CD4-positive, alpha-beta T cell treated with Interferon gamma for 1 hour (primary cell): ENCODE results near the gene SLC10A6.
A peak's percentile ranks its signal among the peaks of the same experiment; 100 is the strongest.
"Not testable (repeated sequence)": the region's sequence is repeated elsewhere in the genome, so short reads cannot be mapped to it uniquely, and the experiment has no call there.

Experiments used
- DNase-seq: peaks from one replicate; pipeline ENCODE4 v3.0.0-alpha.2; 2020

The SLC10A6 gene, protein sequence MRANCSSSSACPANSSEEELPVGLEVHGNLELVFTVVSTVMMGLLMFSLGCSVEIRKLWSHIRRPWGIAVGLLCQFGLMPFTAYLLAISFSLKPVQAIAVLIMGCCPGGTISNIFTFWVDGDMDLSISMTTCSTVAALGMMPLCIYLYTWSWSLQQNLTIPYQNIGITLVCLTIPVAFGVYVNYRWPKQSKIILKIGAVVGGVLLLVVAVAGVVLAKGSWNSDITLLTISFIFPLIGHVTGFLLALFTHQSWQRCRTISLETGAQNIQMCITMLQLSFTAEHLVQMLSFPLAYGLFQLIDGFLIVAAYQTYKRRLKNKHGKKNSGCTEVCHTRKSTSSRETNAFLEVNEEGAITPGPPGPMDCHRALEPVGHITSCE

DNA sequence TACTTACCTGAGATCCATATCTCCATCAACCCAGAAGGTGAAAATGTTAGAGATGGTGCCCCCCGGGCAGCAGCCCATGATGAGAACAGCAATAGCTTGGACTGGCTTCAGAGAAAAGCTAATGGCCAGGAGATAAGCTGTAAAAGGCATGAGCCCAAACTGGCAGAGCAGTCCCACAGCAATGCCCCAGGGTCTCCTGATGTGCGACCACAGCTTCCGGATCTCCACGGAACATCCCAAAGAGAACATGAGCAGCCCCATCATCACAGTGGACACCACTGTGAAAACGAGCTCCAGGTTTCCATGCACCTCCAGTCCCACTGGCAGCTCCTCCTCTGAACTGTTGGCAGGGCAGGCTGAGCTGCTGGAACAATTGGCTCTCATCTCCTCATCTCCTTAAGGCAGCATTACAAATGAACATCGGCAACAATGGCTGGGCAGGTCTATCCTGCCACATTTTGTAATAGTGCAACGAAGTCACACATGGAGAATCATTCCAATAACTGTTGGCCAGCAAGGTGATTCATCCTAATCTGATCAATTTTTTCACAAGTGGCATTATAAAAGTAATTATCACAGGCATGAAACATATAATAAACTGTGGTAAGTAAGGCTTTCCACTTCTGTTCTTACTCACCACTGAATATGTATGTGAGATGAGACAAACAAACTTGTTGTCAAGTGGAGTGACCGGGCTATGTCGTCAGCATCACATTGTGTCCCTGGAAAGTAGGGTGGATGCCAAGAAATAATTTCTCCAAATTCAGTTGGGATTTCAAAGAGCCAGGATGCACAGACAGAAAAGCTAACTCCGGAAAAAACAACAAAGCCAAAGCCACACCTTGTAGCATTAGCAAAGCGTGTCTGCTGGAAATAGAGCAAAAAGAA is at the start of gene SLC10A6:
Gene SLC10A6 (minus strand): TSS at position 653 of the 888 bp plus-strand sequence. CDS start 269 bp downstream, at position 384.
- DNase-seq: no peak

DNA sequence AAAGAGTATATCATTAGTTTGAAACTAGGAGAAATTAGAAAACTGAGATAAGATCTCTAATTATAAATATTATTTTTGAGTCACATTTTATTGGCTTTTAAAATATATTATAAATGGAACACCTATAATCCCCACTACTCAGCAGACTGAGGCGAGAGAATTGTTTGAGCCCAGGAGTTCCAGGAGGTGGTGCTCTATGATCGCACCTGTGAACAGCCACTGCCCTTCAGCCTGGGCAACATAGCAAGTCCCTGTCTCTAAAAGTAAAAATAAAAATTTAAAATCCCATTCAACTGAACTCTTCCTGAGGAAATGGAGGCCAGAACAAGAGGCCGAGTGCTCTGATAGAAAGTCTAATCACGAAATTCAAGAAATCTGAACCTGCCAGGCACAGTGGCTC is 49.4 kb upstream of the SLC10A6 start:
- no peak for DNase-seq

DNA sequence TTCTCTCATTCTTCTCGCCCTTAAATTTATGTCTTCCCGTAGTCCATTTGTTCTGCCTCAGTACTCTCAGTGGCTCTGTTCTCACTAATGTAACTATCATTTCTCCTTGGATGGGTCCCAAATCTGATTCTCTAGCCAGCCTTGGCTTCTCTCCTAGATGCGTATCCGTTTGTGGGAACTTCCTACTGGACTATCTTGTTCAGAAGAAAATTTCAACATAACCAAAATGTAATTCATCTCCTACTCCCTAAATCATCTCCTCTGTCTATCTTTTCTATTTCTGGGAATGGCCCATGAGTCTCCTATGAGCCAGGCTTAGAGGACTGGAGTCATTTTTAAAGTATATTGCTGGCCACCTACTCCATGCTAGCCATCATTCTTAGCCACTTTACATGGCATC is 47.4 kb upstream of the SLC10A6 start:
- DNase-seq: no peak

DNA sequence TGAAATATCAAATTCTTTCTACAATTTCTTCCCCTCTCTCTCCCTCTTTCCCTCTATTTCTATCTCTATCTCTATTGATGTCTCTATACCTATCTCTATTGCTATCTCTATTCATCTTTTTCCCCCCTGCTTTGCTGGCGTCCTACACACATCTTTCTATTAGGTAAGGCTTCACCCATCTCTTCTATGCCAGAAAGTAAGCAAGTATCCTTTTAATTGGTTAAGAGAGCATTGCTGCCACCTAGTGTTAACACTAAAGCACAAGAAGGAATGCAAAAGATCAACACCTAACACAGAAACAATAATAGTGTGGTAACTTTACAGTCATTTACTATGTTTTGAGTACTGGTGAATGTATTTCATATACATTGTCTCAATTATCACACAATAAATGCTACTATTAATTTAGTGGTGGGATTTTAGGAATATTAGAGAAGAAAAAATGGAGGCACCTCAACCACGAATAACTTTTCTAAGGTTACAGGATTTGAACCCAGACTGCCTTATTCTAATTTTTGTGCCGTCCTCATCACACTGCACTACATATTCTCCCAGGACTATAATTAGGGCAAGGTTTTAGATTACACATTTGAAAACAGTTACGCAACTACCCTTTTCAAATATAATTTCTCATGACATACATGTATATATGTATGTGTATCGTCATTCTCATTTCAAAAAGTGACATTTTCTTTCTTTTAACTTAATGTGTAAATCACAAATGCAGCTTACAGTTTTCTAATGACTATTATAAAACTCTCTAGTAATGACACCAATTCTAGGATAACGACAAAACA is 46.7 kb upstream of the SLC10A6 start:
- no peak for DNase-seq

DNA sequence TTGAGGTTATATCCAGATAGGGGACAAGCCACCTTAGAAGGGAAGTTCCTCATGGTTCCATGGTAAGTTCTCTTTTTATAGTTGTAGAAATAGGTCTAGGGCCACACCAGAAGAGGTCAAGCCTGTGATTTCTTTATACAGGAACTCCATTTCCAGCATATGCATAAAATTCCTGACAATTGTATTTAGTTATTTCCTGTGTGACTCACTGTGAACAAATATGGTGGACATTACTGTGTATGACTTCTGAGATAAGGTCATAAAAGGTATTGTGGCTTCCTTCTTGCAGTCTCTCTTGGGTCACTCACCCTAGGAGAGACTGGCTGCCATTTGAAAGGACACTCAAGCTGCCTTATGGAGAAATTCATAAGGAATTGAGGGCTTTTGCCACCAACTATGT is 45.3 kb upstream of the SLC10A6 start:
- no peak for DNase-seq

DNA sequence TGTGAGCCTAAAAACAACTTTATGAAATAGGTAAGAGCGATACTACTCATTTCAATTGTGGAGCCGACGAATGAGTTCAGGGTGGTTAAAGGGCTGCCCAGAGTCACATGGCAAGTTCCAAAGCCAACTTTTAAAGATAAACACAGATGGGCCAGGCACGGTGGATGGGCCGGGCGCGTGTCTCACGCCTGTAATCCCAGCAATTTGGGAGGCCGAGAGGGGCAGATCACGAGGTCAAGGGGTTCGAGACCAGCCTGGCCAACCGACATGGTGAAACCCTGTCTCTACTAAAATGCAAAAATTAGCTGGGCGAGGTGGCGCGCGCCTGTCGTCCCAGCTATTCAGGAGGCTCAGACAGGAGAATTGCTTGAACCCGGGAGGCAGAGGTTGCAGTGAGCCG is 44.0 kb upstream of the SLC10A6 start:
- no peak for DNase-seq

DNA sequence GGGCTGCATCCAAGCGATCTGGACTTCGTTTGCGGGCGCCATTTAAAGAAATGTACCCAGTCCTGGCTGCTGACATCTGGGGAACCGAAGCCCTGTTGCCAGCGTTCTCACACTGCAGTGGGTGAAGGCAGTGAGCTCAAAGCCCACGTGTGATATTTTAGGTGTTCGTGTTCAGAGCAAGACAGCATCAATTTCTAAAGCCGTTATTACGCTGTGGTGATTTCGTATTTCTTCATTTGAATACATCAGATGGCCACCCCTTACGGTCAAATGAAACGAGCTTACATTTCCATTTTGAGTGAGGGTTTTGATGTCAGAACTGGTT is 43.4 kb upstream of the SLC10A6 start:
- DNase-seq: no peak

DNA sequence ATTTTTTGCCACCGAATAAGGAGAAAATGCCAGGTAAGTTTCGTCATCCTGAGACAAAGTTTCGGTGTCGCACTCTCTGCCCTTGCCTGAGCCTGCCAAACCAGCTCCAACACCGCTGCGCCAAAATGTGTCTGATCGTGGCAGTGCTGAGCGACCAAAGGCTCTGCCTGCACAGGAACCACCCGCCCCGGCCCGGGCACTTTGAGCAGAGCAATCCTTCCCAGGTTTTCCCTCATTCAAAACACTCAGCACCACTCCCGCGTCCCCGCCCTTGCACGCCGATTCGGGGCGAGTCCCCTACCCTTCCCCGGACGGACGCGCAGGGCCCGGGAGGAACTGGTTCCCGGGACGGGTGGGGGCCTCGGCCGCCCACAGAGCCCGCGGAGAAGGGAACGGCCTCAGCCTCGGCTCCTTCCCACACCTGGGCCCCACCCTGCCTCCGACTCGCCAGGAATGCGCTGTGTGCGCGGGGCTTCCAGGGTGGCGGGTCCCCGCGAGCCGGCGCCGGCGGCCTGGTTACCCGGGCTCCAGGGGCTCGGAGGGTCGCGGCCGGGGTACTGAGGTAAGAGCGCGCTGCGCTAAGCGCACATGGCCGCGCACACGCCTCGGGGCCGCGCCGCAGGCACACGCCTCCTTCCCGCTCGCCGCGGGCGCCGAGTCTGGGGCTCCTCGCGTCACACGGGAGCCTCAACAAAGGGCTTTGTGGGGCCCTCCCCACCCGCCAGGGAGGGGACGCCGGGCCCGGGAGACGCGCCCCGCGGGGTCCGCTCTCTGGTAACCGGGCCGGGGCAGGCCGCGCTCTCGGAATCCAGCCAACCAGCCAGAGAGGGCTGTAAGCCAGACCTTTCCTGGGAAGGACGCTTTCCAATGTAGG is 42.8 kb upstream of the SLC10A6 start, which contains the start of gene C4orf36:
Gene C4orf36 (minus strand): TSS at position 661 of the 874 bp plus-strand sequence. CDS start 902 bp downstream, outside the sequence.
- DNase-seq: peak; percentile 5

DNA sequence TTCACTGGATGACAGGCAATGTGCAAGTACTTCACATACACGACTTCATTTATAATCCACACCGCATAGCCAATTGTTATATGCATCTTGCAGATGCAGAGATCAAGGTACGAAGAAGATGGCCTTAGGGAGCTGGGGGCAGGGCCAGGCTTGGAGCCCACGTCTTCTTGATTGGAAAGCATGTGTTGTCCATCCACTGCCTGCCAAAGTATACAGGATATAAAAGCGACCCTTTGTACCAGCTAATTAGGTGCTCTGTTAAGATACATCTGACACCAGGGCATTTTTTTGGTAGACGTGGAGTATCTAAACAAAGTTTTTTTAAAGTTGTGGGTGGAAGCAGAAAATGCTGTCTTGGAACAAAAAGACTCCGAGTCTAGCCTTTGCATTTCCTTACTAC is 41.6 kb upstream of the SLC10A6 start:
- DNase-seq: no peak

DNA sequence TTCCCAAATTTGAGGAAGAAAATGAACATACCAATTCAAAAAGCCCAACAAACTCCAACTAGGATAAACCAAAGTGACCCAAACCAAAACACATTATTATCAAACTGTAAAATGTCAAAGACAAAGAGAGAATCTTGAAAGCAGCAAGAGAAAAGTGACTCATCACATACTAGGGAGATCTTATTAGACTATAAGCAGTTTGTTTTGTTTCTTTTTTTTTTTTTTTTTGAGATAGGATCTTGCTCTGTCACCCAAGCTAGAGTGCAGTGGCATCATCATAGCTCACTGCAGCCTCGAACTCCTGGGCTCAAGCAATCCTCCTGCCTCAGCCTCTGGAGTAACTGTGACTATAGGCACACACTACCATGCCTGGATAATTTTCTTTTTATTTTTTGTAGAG is 30.5 kb upstream of the SLC10A6 start:
- no peak for DNase-seq

DNA sequence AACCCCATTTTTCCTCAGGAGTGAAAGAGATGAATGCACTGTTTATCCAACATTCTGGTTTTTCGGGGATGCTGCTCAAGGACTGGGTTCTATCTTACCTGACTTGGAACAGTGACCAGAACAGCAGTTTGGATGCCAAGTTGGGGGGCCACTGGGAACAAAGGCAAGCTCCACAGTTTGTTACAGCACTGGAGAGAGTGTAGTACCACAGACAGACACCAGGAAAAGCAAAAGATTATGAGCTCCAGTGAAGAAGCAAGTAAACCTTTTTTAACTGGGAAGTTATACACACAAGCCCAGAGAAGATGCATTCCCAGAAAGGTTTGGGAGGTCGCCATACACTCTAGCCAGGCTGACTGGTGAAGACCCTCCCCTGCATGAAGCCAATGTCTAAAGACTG is 29.5 kb upstream of the SLC10A6 start:
- no peak for DNase-seq

DNA sequence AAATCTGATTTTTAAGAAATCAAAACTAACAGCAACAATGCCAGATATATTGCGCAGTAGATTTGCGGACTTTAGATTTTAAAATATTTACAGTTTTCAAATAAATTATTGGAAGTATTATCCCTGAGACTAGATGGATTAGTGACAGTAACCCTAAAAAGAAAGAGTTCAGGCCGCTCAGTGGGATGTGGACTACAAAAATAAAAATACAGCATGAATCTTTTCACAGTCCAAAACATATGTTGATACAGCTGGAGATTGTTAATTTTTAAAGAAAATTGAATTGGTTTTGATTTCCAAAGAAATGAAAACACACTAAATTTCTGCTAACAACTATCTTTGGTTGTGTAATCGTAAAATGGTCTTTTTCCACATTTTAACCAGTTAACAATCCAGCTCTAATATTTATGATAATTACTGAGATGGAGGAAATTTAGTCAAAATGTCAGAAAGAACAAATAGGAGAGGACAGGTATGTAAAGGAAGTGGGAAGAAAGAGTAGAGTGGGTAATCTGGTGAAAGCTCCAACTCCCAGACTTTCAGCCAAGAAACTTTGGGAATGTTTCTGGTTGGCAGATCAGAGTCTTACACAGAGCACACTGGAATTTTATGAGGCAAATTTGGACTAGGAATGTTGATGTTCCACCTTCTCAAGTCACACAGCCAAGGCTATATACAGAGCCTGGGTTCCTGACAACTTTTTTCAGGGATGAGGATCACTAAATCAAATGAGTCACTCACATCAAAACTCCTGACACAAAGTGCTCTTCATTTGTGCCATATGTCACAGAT is 27.9 kb upstream of the SLC10A6 start:
- no peak for DNase-seq

DNA sequence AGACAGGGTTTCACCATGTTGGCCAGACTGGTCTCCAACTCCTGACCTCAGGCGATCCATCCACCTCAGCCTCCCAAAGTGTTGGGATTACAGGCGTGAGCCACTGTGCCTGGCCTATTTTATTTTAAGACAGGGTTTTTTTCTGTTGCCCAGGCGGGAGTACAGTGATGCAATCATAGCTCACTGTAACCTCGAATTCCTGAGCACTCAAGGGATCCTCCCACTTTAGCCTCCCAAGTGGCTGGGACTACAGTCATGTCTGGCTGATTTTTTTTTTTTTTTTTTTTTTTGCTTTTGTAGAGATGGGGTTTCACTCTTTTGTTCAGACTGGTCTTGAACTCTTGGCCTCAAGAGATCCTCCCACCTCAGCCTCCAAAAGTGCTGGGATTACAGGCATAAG is 26.3 kb upstream of the SLC10A6 start:
- DNase-seq: not testable (repeated sequence)

DNA sequence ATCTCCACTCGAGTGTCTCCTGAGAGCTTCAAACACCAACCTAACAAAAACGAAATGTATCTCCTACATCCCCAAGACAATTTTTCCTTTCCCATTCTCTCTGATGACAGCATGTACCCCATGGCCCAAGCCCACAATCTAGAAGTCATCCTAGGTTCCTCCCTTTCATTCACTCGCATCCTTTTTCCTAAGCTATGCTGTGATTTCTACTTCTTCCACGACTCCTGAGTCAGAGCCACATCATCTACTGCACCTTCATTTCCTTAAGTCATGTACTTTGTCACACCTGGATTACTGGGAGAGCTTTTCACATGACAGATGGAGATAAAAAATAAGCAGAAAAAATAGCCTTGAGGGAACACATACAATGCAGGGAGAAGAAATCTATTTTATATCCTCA is 23.0 kb upstream of the SLC10A6 start:
- DNase-seq: no peak

DNA sequence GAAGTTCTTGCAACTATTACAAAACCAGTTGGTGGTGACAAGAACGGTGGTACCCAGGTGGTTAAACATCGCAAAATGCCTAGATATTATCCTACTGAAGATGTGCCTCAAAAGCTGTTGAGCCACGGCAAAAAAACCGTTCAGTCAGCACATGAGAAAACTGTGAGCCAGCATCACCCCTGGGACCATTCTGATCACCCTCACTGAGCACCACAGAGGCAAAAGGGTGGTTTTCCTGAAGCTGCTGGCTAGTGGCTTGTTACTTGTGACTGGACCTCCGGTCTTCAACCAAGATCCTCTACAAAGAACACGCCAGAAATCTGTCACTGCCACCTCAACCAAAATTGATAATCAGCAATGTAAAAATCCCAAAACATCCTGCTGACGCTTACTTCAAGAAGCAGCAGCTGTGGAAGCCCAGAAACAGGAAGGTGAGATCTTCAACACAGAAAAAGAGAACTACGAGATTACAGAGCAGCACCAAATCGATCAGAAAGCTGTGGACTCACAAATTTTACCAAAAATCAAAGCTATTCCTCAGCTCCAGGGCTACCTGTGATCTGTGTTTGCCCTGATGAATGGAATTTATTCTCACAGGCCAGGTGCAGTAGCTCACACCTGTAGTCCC is 21.4 kb upstream of the SLC10A6 start:
- DNase-seq: no peak

DNA sequence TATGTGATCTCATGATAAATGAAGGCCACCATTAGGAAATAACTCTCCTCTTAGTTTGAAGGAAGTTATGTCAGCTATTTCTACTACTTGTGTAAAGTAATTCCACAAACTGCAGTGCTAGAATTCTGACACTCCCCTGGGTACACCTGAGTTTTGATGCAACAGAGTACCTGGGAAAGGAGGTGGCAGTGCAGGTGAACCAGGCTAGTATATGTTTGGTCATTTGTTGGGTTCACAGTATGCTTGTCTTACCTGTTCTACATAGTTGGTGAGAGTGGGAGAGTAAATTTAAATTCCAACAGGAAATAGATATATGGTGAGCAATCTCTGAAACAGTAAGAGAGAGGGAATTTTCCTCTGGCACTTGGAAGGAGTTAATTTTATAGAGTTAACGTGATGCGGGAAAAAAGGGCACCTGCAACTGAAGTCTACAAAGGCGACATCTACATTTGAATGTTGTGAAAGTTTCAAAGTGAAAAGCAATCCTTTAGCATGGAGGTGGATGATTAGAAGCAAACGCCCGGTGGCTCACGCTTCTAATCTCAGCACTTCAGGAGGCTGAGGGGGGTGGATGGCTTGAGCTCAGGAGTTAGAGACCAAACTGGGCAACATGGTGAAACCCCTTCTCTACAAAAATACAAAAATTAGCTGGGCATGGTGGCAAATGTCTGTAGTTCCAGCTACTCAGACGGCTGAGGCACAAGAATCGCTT is 8.3 kb upstream of the SLC10A6 start:
- no peak for DNase-seq

DNA sequence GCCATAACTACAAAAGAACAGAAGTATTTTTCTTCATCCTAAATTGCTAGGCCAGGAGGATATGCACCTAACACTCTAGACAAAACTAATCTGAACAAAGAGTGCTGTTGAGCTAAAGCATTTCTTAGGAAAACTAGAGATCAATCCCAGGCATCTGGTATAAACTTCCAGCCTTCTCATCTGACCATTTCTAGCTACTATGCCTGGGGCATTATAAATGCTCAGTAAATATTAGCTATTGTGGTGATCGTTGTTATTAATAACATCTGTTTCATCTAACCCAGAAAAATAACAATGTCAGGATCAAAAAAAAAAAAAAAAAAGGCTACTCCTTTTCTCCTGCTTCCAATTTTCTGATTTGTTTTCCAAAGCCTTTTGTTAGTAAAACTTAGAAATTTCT is 7.7 kb upstream of the SLC10A6 start:
- no peak for DNase-seq

DNA sequence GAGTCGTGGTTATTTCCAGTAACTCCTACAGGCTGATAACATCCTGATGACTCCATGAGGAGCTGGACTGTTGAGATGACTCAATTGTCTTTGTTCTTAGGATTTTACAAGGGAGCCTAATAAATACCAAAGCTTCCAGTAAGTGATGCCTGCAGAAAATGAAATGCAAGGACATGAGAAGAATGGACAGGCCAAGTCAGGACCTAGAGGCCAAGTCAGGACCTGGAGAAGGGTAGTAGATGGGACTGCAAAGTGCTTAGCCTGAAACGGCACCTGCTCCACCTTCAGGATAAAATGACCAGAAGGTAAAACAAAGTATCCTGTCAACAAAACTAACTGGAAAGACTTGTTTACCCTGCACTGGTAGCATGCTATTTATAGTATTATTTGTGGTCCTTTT is 6.4 kb upstream of the SLC10A6 start:
- DNase-seq: no peak

DNA sequence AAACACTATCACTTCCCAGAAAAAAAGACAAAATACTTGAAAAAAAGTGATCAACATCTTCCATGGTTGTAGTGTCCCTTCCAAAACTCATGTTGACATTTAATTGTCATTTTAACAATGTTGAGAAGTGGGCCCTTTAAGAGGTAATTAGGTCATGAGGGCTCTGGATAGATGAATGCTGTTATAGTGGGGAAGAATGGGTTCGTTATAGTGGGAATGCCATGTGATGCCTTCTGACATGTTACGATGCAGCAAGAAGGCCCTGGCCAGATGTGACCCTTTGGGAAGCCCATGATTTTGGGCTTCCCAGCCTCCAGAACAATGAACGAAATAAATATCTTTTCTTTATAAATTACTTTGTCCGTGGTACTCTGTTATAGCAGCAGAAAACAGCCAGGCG is 4.0 kb upstream of the SLC10A6 start:
- no peak for DNase-seq

DNA sequence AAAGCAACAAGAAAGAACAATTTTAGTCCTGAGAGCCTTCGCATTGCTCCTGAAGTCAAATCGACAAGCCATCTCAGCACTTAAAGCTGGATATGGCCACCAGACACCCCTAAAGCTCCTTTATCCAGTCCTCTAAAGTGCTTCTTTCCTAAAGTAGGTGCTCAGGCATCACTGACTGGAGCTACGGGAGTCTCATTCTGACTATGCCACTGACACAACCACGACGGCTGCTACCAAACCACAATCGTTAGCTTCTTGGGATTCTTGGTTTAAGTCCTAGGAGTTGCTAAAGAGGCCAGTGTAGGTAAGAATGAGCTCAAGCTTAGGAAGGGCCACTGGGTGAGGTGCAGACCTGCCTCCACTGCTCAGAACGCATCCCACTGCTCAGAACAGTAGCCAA is 1.0 kb downstream of the SLC10A6 start:
- no peak for DNase-seq
